GM12865 (cell line): ENCODE data around the gene FAM162A.
"Not testable (repeated sequence)": the region's sequence is repeated elsewhere in the genome, so short reads cannot be mapped to it uniquely, and the experiment has no call there.

ENCODE experiments used
- DNase-seq: peaks from one replicate; pipeline ENCODE4 v3.0.0; 2010; ENCODE audit warnings: low read depth
- H3K4me3 ChIP-seq: 2 replicates; pipeline ENCODE4 v1.5.1; 2011; ENCODE audit warnings: mild to moderate bottlenecking, low read depth, low read length, control low read depth
- CTCF ChIP-seq: IDR thresholded peaks from 2 replicates; pipeline ENCODE4 v1.5.1; 2011; ENCODE audit warnings: low read length, control low read depth, low read depth, inconsistent platforms; ENCODE audit not compliant: insufficient read depth; ENCODE audit errors: missing control alignments

The FAM162A gene

GRCh38 chr3:122435950-122436349, 52.0 kb downstream of the FAM162A start:
- no peak overlapping the region for H3K4me3 ChIP-seq
- TF ChIP-seq CTCF, result no peak
- no peak for DNase-seq

- no peak for DNase-seq
- no peak for TF ChIP-seq CTCF
- H3K4me3 ChIP-seq, result no peak overlapping the region
Measured at GRCh38 chr3:122443090-122443489, 59.1 kb downstream of the FAM162A start.

- not testable (repeated sequence) for H3K4me3 ChIP-seq, DNase-seq
Measured at GRCh38 chr3:122443762-122444490, 59.9 kb downstream of the FAM162A start.

- H3K4me3 ChIP-seq, DNase-seq: not testable (repeated sequence)
Measured at GRCh38 chr3:122444491-122444887, 60.5 kb downstream of the FAM162A start.

- not testable (repeated sequence) for H3K4me3 ChIP-seq, DNase-seq
Measured at GRCh38 chr3:122448218-122448617, 64.2 kb downstream of the FAM162A start.

GRCh38 chr3:122451371-122451770, 67.4 kb downstream of the FAM162A start:
- no peak for DNase-seq
- no peak for TF ChIP-seq CTCF
- H3K4me3 ChIP-seq, result no peak overlapping the region

GRCh38 chr3:122456074-122456473, 72.1 kb downstream of the FAM162A start:
- DNase-seq, result no peak
- H3K4me3 ChIP-seq, result no peak overlapping the region
- no peak for TF ChIP-seq CTCF

- H3K4me3 ChIP-seq, result no peak overlapping the region
- TF ChIP-seq CTCF, result no peak
- no peak for DNase-seq
Measured at GRCh38 chr3:122457706-122458105, 73.7 kb downstream of the FAM162A start.
